Measurements from ENCODE around the gene ZBED4. TPM values are rescaled to one million over a fixed set of nuclear protein-coding genes. Genes with fewer than 3 reads are reported as not detected.

ZBED4 gene
- total RNA-seq, 2 donors from 2014 or later: 10.4 to 11.2 TPM

DNA sequence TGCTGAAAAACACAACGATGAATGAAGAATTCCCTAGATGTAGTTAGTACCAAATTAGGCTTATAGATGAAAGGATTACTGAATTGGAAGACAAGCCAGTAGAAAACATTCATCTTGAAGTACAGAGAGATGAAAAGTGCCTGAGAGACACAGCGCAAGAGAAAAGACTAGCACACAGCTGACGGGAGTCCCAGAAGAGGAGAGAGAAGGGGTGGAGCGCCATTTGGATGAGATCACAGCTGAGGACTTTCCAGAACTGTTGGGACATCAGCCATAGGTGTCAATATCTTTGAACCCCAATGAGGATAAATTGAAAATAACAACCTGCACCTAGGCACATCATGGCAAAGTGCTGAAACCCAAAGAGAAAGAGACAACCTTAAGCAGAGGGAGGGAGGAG is 39.4 kb downstream of the ZBED4 start:
- Histone ChIP-seq H3K4me3 (no peak overlapping the region), H3K4me1 (replicated peaks) (no peaks in the 10 kb centered on the region), H3K27me3 (replicated peaks; ENCODE audit: insufficient read depth) (no peaks in the 10 kb centered on the region), H3K9me3 (no peaks in the 10 kb centered on the region), H3K36me3 (no peaks in the 10 kb centered on the region), H3K27ac (no peak overlapping the region)
- no peak for DNase-seq (ENCODE audit: low spot score)
- intact Hi-C loops (cut with DNase I): no loop called here
- TF ChIP-seq, protein P1, sequence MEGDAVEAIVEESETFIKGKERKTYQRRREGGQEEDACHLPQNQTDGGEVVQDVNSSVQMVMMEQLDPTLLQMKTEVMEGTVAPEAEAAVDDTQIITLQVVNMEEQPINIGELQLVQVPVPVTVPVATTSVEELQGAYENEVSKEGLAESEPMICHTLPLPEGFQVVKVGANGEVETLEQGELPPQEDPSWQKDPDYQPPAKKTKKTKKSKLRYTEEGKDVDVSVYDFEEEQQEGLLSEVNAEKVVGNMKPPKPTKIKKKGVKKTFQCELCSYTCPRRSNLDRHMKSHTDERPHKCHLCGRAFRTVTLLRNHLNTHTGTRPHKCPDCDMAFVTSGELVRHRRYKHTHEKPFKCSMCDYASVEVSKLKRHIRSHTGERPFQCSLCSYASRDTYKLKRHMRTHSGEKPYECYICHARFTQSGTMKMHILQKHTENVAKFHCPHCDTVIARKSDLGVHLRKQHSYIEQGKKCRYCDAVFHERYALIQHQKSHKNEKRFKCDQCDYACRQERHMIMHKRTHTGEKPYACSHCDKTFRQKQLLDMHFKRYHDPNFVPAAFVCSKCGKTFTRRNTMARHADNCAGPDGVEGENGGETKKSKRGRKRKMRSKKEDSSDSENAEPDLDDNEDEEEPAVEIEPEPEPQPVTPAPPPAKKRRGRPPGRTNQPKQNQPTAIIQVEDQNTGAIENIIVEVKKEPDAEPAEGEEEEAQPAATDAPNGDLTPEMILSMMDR (IDR thresholded peaks at IDR 0.05): no peak
- TF ChIP-seq POLR2A (IDR thresholded peaks at IDR 0.05) (no peak), POLR2AphosphoS5 (IDR thresholded peaks at IDR 0.05) (no peak)
- 78% methylated on average over 4 of the region's 4 CpGs for WGBS

DNA sequence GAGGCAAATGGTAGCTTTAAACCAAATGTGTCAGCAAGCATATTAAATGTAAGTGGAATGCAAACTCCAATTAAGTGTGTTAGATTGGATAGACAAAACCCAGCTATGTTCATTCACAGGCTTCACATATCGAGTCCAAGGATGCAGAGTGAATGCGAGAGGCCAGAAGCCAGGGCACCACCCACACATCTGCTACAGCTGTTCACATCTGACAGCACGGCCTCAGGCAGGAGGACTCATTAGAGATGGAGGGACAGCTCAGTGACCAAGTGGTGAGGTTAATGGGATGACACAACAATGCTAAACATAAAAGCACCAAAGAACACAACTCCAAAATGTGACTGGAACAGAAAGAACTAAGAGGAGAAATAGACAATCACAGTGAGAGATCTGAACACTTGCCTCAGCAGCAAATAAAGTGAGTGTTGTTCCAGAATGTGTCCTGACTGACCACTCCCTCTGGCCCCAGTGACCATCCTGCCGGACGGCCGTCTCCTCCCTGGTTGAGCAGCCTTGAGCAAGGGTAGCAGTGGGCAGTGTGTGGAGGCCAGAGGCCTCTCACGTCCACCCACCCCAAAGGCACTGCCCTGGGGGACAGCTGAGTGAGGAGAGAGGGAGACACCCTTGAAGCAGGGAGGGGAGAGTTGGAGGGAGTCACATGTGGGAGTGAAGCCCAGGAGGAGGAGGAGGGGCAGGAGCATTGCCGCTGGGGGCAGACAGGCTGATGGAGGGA is 40.8 kb downstream of the ZBED4 start:
- Histone ChIP-seq H3K4me1 (replicated peaks) (no peaks in the 10 kb centered on the region), H3K36me3 (no peaks in the 10 kb centered on the region), H3K4me3 (no peak overlapping the region), H3K27ac (no peak overlapping the region), H3K27me3 (replicated peaks; ENCODE audit: insufficient read depth) (no peaks in the 10 kb centered on the region), H3K9me3 (no peaks in the 10 kb centered on the region)
- WGBS: 91% methylated on average over 8 of the region's 8 CpGs
- TF ChIP-seq POLR2A (IDR thresholded peaks at IDR 0.05) (no peak), POLR2AphosphoS5 (IDR thresholded peaks at IDR 0.05) (no peak)
- TF ChIP-seq, protein P1 (IDR thresholded peaks at IDR 0.05): no peak
- DNase-seq (ENCODE audit: low spot score): no peak
- intact Hi-C loops (cut with DNase I): no loop called here

DNA sequence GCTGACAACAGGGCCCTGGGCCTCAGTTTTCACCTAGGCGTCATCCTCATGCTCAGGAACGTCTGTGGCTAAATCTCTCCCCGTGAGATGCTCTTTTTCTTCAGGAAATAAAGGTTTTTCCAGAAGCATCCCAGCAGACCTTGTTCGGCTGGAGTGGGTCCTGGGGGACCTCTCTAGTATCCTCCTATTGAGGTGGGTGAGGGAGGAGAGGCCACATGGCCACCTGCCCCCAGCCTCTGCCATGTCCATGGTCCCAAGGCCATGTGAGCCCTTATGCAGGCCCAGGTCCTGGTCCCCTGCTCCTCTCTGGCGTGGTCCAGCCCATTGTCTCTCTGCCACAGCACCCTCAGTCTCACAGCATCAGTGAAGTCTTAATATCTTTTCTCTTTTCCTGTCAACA is 42.6 kb downstream of the ZBED4 start:
- intact Hi-C loops (cut with DNase I): no loop called here
- H3K36me3 ChIP-seq: no peaks in the 10 kb centered on the region

DNA sequence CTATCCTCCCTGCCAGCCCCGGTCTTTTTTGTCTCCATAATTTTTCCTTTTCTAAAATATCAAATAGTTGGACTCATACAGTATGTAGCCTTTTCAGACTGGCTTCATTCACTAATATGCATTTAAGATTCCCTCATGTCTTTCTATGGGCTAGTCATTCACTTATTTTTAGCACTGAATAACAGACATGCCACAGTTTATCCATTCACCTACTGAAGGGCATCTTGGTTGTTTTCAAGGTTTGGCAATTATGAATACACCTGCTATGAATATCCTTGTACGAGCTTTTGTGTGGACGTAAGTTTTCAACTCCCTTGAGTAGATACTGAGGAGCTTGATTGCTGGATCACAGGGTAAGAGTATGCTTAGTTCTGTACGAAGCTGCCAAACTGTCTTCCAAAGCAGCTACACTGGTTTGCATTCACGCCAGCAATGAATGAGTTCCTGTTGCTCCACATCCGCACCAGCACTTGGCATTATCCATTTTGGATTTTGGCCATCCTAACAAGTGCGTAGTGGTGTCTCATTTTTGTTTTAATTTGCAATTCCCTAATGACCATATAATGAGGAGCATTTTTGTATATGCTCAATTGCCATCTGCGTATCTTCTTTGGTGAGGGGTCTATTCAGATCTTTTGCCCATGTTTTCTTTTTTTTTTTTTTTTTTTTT is 43.5 kb downstream of the ZBED4 start:
- Histone ChIP-seq H3K4me3 (no peak overlapping the region), H3K27ac (no peak overlapping the region), H3K36me3 (no peaks in the 10 kb centered on the region), H3K27me3 (replicated peaks; ENCODE audit: insufficient read depth) (no peaks in the 10 kb centered on the region), H3K9me3 (no peaks in the 10 kb centered on the region), H3K4me1 (replicated peaks) (no peaks in the 10 kb centered on the region)
- no peak for DNase-seq (ENCODE audit: low spot score)
- no peak for TF ChIP-seq POLR2A (IDR thresholded peaks at IDR 0.05)
- TF ChIP-seq, protein P1 (IDR thresholded peaks at IDR 0.05): no peak
- no peak for TF ChIP-seq POLR2AphosphoS5 (IDR thresholded peaks at IDR 0.05)
- WGBS: 97% methylated on average over 8 of the region's 8 CpGs
- intact Hi-C loops (cut with DNase I): no loop called here

More for the DNA sequence above, 42.6 kb downstream of the ZBED4 start:
- Histone ChIP-seq H3K4me3 (no peak overlapping the region), H3K27ac (no peak overlapping the region), H3K27me3 (replicated peaks; ENCODE audit: insufficient read depth) (no peaks in the 10 kb centered on the region), H3K9me3 (no peaks in the 10 kb centered on the region), H3K4me1 (replicated peaks) (no peaks in the 10 kb centered on the region)
- no peak for TF ChIP-seq POLR2AphosphoS5 (IDR thresholded peaks at IDR 0.05)
- TF ChIP-seq, protein P1 (IDR thresholded peaks at IDR 0.05): no peak
- no peak for TF ChIP-seq POLR2A (IDR thresholded peaks at IDR 0.05)
- DNase-seq (ENCODE audit: low spot score): no peak
- WGBS: 96% methylated on average over 5 of the region's 5 CpGs

DNA sequence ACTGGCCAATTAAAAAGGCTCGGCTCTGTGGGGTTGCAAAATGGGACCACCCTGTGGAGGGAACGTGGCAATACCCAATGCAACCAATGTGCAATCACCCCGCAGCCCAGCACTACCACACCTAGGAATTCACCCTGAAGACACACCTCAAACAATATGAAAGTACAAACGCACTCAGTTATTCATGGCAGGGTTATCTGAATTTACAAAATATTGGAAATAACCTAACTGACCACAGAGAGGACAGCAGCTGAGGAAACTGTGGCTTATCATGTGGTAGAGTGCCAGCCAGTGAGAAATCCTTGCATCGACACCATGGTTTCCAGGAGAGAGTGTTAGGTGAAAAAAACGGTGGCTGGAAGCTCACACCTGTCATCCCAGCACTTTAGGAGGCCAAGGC is 45.9 kb downstream of the ZBED4 start:
- no peaks in the 10 kb centered on the region for H3K9me3 ChIP-seq
- DNase-seq (ENCODE audit: low spot score): no peak
- H3K27ac ChIP-seq: no peak overlapping the region
- no peaks in the 10 kb centered on the region for H3K4me1 ChIP-seq (replicated peaks)
- intact Hi-C loops (cut with DNase I): no loop called here
- no peaks in the 10 kb centered on the region for H3K27me3 ChIP-seq (replicated peaks; ENCODE audit: insufficient read depth)
- H3K36me3 ChIP-seq: peaks cover 0 to 10% of the 10 kb centered on the region in 2 donors
- H3K4me3 ChIP-seq: no peak overlapping the region
- WGBS: 90% methylated on average over 6 of the region's 6 CpGs
- TF ChIP-seq, protein P1 (IDR thresholded peaks at IDR 0.05): no peak
- no peak for TF ChIP-seq POLR2AphosphoS5 (IDR thresholded peaks at IDR 0.05)
- TF ChIP-seq POLR2A (IDR thresholded peaks at IDR 0.05): no peak
